ENCODE data around the gene ZNF319. TPM values are rescaled to one million over a fixed set of nuclear protein-coding genes. Genes with fewer than 3 reads are reported as not detected.

ZNF319 gene
- 1 to 10 TPM; 3.3 to 4.7 TPM for total RNA-seq

- DNase-seq: peak in 1 of 4 donors; percentile 35
- peaks cover 32% of the 10 kb centered on the region for H3K4me1 ChIP-seq
Observed at GRCh38 chr16:57999971-58000705, at the start of gene ZNF319. TSS of gene ZNF319 (minus strand) at chr16:58000672. CDS start at chr16:57998265, 2,407 bp downstream.

DNA sequence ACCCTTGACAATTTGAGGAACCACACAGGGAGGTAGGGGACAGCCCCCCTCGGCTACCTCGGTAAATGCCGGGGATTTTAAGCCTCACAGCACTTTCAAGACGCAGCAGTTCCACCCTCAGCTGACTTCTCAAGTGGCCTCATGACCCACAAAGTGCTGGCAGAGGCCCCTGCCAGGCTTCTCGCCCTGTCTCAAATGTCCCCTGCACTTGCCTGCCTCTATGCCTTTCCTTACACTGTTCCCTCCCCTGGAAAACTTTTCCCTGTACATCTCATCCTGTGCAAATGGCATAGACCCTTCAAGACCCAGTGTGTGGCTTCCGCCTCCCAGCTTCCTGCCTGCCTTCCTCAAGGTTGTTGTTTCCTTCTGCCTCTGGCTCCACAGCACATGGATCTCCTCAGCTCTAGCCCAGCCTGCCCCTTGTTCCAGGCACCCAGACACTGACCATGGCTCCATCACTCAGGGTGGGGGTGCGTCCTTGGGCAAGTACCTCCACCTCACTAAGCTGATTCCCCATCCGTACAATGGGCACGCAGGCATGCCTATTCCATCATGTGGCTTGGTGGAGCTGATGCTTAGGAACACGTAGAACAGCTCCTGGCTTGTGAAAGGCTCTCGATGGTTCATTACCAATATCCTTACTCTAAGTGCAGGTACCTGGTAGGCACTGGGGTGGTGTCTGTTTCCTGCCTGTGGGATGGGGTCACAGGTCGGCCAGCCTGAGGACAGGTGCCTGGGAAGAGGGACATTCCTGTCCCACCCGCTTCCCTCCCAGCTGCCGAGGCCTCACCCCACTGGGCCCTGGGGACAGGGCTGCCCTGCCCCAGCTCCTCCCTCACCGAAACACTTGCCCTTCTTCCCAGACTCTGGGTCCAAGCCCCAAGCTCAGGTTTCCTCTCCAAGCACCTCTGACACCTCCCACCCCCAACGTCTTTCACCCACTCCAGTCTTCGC is 49.0 kb upstream of the ZNF319 start:
- Histone ChIP-seq H3K27ac (no peak overlapping the region), H3K9me3 (no peaks in the 10 kb centered on the region), H3K27me3 (no peaks in the 10 kb centered on the region), H3K4me3 (no peak overlapping the region), H3K4me1 (peaks cover under 1% of the 10 kb centered on the region), H3K36me3 (replicated peaks in 1 of 2; ENCODE audit: insufficient read depth in 1 of 2, low read depth in 2 of 2) (no peaks in the 10 kb centered on the region)
- intact Hi-C loops (cut with DNase I): no loop called here
- ATAC-seq (no peak), DNase-seq (no peak)
- TF ChIP-seq CTCF (IDR thresholded peaks at IDR 0.05): no peak
- no peak for TF ChIP-seq POLR2A (IDR thresholded peaks at IDR 0.05)
- 75 to 77% methylated on average over 15 to 16 of the region's 17 CpGs for WGBS, 2 donors

More at GRCh38 chr16:57999971-58000705, at the start of gene ZNF319:
- ATAC-seq: peak; percentile 20
- peak within 1 kb of the TSS; percentile 65 to 91 (median 82) for H3K27ac ChIP-seq
- 0 to 2% methylated on average over 11 to 94 of the region's 95 CpGs for WGBS, 2 donors
- intact Hi-C loops (cut with DNase I): loop anchor here (5.0 to 10.0 kb wide), 2 partner anchors 98 to 245 kb away; no protein-coding TSS in a partner anchor
- H3K27me3 ChIP-seq: no peaks in the 10 kb centered on the region
- H3K36me3 ChIP-seq (replicated peaks in 1 of 2; ENCODE audit: insufficient read depth in 1 of 2, low read depth in 2 of 2): peaks cover 0 to 7% of the 10 kb centered on the region in 2 donors
- peak within 1 kb of the TSS; percentile 52 to 73 for H3K4me3 ChIP-seq
- H3K9me3 ChIP-seq: no peaks in the 10 kb centered on the region
- no peak for TF ChIP-seq POLR2A (IDR thresholded peaks at IDR 0.05)

DNA sequence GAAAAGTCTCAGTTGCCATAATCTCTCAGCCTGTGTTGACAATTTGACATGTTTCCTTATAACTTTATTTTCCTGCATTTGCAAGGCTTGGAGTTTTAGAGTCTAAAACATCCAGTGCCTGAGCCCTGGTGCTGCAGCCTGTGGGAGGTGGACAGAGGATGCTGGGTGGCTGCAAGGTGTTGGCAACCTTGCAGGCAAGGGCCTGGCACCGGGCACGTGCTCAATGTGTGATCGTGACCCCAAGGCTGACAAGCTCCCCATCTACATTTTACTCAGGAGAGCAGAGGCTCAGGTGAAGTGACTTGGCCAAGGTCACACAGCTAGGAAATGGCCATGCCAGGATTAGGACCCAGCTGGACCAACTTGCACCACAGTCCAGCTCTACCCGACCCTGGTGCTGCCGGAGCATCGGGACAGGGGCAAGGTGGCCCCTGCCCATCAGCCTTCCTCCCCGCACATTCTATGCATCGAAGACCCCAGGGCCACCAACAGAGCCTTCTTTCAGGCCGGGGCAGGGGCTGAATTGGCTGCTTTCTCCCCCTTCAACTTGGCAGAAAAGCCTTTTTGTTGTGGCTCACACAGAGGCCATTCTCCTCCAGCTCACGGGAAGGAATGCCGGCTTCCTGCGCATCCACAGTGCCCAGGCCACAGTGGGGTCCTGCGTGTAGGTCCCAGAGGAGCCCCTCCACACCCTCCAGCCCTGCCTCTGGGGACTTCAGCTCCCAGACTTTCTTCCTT is 48.2 kb upstream of the ZNF319 start:
- Histone ChIP-seq H3K27ac (no peak overlapping the region), H3K4me3 (no peak overlapping the region), H3K27me3 (no peaks in the 10 kb centered on the region), H3K4me1 (peaks cover 9% of the 10 kb centered on the region), H3K36me3 (replicated peaks in 1 of 2; ENCODE audit: insufficient read depth in 1 of 2, low read depth in 2 of 2) (no peaks in the 10 kb centered on the region), H3K9me3 (no peaks in the 10 kb centered on the region)
- 79 to 80% methylated on average over 8 to 12 of the region's 13 CpGs for WGBS, 2 donors
- ATAC-seq (no peak), DNase-seq (no peak)
- intact Hi-C loops (cut with DNase I): no loop called here
- TF ChIP-seq POLR2A (IDR thresholded peaks at IDR 0.05) (no peak), CTCF (IDR thresholded peaks at IDR 0.05) (no peak)

DNA sequence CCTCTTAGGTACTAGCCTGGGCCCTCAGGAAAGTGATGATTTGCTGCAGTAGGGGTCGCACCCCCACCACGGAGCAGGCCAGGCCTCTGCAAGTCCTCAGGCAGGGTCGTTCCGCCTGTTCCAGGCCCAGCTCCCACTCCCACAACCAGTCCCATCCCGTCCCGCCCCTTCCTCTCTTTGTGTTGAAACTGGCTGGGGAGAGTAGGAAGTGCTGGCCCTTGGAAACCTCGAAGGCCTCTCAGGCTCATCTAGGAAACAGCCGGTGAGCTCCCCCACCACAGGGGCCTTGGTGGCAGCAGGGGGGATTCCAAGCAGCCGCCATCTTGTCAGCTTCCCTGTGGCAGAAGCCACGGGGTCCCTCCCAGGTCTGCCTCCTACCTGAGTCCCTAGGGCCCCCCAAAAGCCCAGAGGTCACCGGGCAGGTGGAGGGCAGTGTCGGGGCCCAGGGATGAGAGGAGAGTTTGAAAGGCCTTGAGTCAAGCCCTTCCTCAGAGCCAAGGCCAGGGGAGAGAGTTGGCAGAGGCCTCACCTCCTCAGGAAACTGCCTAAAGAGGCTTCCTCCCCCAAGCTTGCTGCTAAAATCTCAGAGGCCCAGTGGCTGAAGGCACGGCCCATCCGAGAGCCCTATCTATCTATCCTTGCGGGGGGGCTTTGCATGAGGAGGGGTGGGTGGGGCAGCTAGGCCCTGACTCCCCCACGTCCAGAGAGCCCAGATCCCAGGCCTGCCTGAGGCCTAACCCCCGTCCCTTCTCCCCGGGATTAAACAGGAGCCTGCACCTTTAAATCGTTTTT is 47.3 kb upstream of the ZNF319 start:
- H3K9me3 ChIP-seq: no peaks in the 10 kb centered on the region
- peak overlapping the region in 1 of 4 donors; percentile 16 for H3K27ac ChIP-seq
- TF ChIP-seq POLR2A (IDR thresholded peaks at IDR 0.05): no peak
- TF ChIP-seq CTCF (IDR thresholded peaks at IDR 0.05): no peak
- peaks cover 18% of the 10 kb centered on the region for H3K4me1 ChIP-seq
- no peaks in the 10 kb centered on the region for H3K27me3 ChIP-seq
- no peak for DNase-seq
- no peak overlapping the region for H3K4me3 ChIP-seq
- H3K36me3 ChIP-seq (replicated peaks in 1 of 2; ENCODE audit: insufficient read depth in 1 of 2, low read depth in 2 of 2): no peaks in the 10 kb centered on the region
- no peak for ATAC-seq
- intact Hi-C loops (cut with DNase I): no loop called here
- 70 to 74% methylated on average over 10 to 18 of the region's 19 CpGs for WGBS, 2 donors
